ENCODE measurements around the gene GALNT18. TPM values are rescaled to one million over a fixed set of nuclear protein-coding genes. Genes with fewer than 3 reads are reported as not detected.
A peak's percentile ranks its signal among the peaks of the same experiment; 100 is the strongest.

Gene GALNT18
- total RNA-seq, 1 donor from 2014 or later, result 46.4 TPM

DNA sequence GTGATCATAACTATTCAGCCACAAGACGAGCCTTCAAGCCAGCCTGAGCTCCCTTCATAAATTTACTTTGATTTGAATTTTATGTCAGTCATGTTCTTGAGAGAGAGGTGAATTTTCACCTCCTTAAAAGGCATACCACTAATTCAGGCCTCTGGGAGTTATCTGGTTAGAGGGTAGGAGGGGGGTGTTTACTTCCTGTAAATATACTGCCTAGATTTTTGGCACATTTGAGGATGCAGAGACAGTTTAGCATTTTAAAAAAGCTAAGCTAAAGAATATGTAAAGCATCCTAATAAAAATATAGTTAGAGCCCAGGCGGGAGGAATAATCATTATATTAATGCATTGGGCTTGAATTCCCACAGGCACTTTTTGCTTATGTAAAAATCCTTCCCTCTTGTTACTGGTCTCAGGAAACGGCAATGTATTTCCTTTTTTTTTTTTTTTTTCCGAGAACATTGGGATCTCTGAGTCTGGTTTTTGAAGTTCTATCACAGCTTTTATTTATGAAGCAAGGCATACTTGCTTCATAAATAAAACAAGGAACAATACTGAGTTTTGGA lies 385.2 kb downstream of the GALNT18 start:
- Histone ChIP-seq H3K4me1 (no peaks in the 10 kb centered on the region), H3K4me3 (no peak overlapping the region), H3K27ac (no peak overlapping the region), H3K27me3 (ENCODE audit: low read depth) (no peaks in the 10 kb centered on the region), H3K36me3 (no peaks in the 10 kb centered on the region), H3K9me3 (no peaks in the 10 kb centered on the region)
- no peak for DNase-seq
- TF ChIP-seq, protein P1, sequence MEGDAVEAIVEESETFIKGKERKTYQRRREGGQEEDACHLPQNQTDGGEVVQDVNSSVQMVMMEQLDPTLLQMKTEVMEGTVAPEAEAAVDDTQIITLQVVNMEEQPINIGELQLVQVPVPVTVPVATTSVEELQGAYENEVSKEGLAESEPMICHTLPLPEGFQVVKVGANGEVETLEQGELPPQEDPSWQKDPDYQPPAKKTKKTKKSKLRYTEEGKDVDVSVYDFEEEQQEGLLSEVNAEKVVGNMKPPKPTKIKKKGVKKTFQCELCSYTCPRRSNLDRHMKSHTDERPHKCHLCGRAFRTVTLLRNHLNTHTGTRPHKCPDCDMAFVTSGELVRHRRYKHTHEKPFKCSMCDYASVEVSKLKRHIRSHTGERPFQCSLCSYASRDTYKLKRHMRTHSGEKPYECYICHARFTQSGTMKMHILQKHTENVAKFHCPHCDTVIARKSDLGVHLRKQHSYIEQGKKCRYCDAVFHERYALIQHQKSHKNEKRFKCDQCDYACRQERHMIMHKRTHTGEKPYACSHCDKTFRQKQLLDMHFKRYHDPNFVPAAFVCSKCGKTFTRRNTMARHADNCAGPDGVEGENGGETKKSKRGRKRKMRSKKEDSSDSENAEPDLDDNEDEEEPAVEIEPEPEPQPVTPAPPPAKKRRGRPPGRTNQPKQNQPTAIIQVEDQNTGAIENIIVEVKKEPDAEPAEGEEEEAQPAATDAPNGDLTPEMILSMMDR (IDR thresholded peaks at IDR 0.05), result no peak
- intact Hi-C loops (cut with DNase I), result no loop called here
- no peak for ATAC-seq

DNA sequence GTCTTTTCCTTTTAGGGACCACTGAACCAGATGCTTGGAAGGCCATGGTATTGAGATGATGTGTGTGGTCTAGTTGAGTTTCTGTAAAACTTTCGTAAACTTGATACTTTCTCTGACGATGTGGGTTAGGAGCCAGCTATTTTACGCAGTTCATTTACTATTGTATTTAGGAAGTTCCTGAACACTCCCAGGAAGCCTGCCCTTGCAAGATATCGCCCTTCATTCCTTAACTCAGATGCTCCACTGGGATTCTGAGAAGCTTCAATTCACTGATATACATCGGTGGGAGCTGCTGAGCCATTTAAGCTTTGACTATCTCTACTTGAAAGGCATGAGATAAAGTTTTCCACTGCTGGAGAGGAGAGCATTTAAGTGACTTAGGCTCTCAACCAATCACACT lies 390.0 kb downstream of the GALNT18 start:
- no peak for ATAC-seq
- H3K4me1 ChIP-seq, result no peaks in the 10 kb centered on the region
- DNase-seq, result no peak
- no peaks in the 10 kb centered on the region for H3K36me3 ChIP-seq
- no peak overlapping the region for H3K27ac ChIP-seq
- H3K4me3 ChIP-seq, result no peak overlapping the region
- intact Hi-C loops (cut with DNase I), result no loop called here
- no peaks in the 10 kb centered on the region for H3K9me3 ChIP-seq
- TF ChIP-seq, protein P1 (IDR thresholded peaks at IDR 0.05), result no peak
- H3K27me3 ChIP-seq (ENCODE audit: low read depth), result no peaks in the 10 kb centered on the region

DNA sequence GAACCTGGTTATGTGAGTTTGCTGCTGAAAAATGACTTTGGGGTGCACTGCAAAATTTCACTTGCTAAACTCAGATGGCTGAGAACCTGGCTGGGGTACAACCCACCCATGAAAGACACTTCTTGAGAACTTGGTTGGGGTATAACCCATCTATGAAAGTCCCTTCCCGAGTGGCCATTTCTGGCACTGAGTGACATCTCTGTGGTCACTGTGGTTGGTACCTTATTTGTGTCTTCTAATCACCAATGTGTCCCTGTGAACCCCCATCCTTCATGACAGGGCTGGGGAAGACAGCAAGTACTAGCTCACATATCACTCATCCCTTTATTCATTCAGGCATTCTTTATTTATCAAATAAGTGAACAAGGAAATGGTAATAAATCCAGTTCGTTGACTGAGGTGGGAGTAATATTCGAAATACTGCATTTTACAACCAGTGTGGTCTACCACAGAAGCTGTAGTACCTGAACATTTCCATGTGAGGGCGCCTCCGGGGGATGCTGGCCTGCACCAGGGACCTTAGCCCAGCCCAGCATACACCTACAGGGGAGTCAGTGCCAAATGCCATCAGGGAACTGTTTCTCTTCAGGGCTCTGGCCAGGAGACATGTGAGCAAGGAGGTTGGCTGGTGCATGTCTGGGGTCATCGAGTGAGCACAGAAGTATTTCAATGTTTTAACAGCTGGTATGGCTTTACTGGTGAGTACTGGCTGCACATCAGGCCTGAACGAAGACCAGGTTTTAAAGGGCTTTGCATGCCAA lies 390.8 kb downstream of the GALNT18 start:
- H3K27ac ChIP-seq, result no peak overlapping the region
- TF ChIP-seq, protein P1 (IDR thresholded peaks at IDR 0.05), result peak; percentile 34
- H3K27me3 ChIP-seq (ENCODE audit: low read depth), result no peaks in the 10 kb centered on the region
- intact Hi-C loops (cut with DNase I), result no loop called here
- ATAC-seq (peak; percentile 33 to 53), DNase-seq (no peak)
- H3K36me3 ChIP-seq, result no peaks in the 10 kb centered on the region
- no peaks in the 10 kb centered on the region for H3K4me1 ChIP-seq
- no peaks in the 10 kb centered on the region for H3K9me3 ChIP-seq
- H3K4me3 ChIP-seq, result no peak overlapping the region

DNA sequence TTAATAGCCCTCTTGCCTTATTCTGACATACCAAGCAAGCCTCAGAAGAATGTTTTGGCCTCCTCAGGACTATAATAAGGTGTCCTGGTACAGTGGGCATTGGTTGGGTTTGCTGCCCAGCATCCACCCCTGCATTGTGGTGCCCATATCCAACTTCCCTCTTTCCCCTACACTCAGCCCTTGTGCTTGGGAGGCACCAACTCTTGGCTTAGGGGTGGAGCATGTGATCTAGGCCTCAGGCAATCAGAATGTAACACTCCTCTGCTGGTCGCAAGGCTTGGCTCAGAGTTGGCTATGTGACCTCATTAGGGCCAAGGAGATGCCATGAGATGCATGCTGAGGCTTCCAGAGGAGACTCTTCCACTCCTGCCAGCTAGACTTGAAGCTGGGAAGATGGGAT lies 391.7 kb downstream of the GALNT18 start:
- Histone ChIP-seq H3K27ac (no peak overlapping the region), H3K4me3 (no peak overlapping the region), H3K9me3 (no peaks in the 10 kb centered on the region), H3K4me1 (no peaks in the 10 kb centered on the region), H3K36me3 (no peaks in the 10 kb centered on the region), H3K27me3 (ENCODE audit: low read depth) (no peaks in the 10 kb centered on the region)
- intact Hi-C loops (cut with DNase I), result no loop called here
- TF ChIP-seq, protein P1 (IDR thresholded peaks at IDR 0.05), result no peak
- DNase-seq (no peak), ATAC-seq (no peak)

DNA sequence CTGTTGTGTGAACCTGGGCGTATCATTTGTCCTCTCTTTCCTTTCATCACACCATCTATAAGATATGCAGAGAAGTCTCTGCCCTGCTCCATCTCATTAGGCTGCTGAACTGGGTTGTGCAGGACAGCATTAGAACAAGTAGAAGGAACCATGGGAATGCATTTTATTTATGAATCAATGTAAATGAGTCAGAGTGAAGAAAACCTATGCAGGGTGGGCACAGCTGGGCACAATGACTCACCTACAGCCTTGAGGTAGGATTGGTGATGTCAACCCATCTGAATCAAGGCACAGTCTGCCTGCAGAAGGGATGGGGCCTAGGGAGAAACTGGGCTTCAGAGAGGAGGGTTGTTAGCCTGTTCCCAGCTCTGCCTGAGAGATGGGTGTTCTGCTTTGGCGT lies 392.2 kb downstream of the GALNT18 start:
- Histone ChIP-seq H3K4me3 (no peak overlapping the region), H3K36me3 (no peaks in the 10 kb centered on the region), H3K9me3 (no peaks in the 10 kb centered on the region), H3K27ac (no peak overlapping the region), H3K4me1 (no peaks in the 10 kb centered on the region), H3K27me3 (ENCODE audit: low read depth) (no peaks in the 10 kb centered on the region)
- ATAC-seq (no peak), DNase-seq (no peak)
- TF ChIP-seq, protein P1 (IDR thresholded peaks at IDR 0.05), result no peak
- intact Hi-C loops (cut with DNase I), result no loop called here
